HepG2 (cell line): ENCODE measurements around the gene KIAA1755. TPM values are rescaled to one million over a fixed set of nuclear protein-coding genes. Genes with fewer than 3 reads are reported as not detected.
A peak's percentile ranks its signal among the peaks of the same experiment; 100 is the strongest.

Experiments used
- ATAC-seq: fragments of 200-7000 bp; cut with Tn5 transposase; 3 replicates; pipeline ENCODE4 v1.9.1; 2020; ENCODE audit warnings: mild to moderate bottlenecking, moderate library complexity
- BruUV-seq: library from RNA; stranded (reverse); fragments of 400-500 nt; replicated peaks from 2 replicates; lab custom pipeline; 2021; lab: Mats Ljungman, UMichigan
- CTCF ChIA-PET: fragments of 300-600 bp; formaldehyde crosslinking; extraction: SDS; loops from one replicate; lab custom pipeline; 2021; ENCODE audit warnings: low total read pairs, inconsistent platforms, low intra/inter-chr PET ratio; lab: Yijun Ruan, JAX
- POLR2A ChIA-PET: fragments of 350-600 bp; sonication (Branson Sonifier 250); formaldehyde crosslinking; loops from one replicate; lab custom pipeline; 2020; ENCODE audit warnings: antibody characterized with exemption, inconsistent platforms; lab: Yijun Ruan, JAX
- DNase-seq: peaks from one replicate; pipeline ENCODE4 v3.0.0-alpha.2; 2015; ENCODE audit warnings: low spot score
- FAIRE-seq: peaks from 3 replicates; lab custom pipeline; 2011; peaks lifted over from hg19 to GRCh38; lab: Jason Lieb, UNC
- H2AFZ ChIP-seq: one replicate; pipeline ENCODE4 v1.6.1; 2011; ENCODE audit warnings: low read length, inconsistent platforms
- H3K27ac ChIP-seq: fragments of 300-600 bp; 3 replicates; pipeline ENCODE4 v1.8.0; 2011; ENCODE audit warnings: mixed run types, mild to moderate bottlenecking, mixed read lengths, low read length, inconsistent platforms; ENCODE audit not compliant: insufficient read depth; ENCODE audit errors: extremely low read length
- H3K27me3 ChIP-seq, 2 experiments: fragments of 200-600 bp in 1 of 2; 2 replicates in 1 of 2; 3 replicates in 1 of 2; pipeline versions ENCODE4 v1.6.0 to v1.8.0; 2011; ENCODE audit warnings: low read length in 2 of 2, mild to moderate bottlenecking in 2 of 2, moderate library complexity in 2 of 2, inconsistent platforms in 1 of 2; ENCODE audit not compliant: insufficient read depth in 2 of 2, control insufficient read depth in 1 of 2
- H3K36me3 ChIP-seq, 2 experiments: fragments of 200-600 bp in 1 of 2; replicated peaks in 1 of 2; 2 replicates in 1 of 2; 3 replicates in 1 of 2; pipeline versions ENCODE4 v1.5.1 to v1.8.0; 2011; ENCODE audit warnings: low read length in 2 of 2, inconsistent platforms in 1 of 2; ENCODE audit not compliant: insufficient read depth in 2 of 2, control insufficient read depth in 1 of 2
- H3K4me1 ChIP-seq: 2 replicates; pipeline ENCODE4 v1.5.1; 2012; ENCODE audit warnings: low read length, inconsistent platforms; ENCODE audit not compliant: insufficient read depth
- H3K4me2 ChIP-seq: 2 replicates; pipeline ENCODE4 v1.6.0; 2011; ENCODE audit warnings: low read depth, low read length, inconsistent platforms
- H3K4me3 ChIP-seq, 3 experiments: fragments of 200-600 bp in 1 of 3; sonication (generic), shearing (Covaris generic) in 1 of 3; replicated peaks in 1 of 3; 2 replicates each; pipeline ENCODE4 v1.5.1; 2011 to 2016; ENCODE audit warnings: low read length in 3 of 3, inconsistent platforms in 2 of 3, low read depth in 2 of 3, mild to moderate bottlenecking in 2 of 3, control low read depth in 1 of 3, mixed read lengths in 1 of 3; ENCODE audit not compliant: insufficient read depth in 1 of 3
- H3K79me2 ChIP-seq: one replicate; pipeline ENCODE4 v1.6.1; 2011; ENCODE audit warnings: low read length, inconsistent platforms; ENCODE audit not compliant: insufficient read depth
- H3K9ac ChIP-seq: 2 replicates; pipeline ENCODE4 v1.6.0; 2011; ENCODE audit warnings: mild to moderate bottlenecking, low read depth, low read length, inconsistent platforms; ENCODE audit not compliant: insufficient read depth
- H3K9me3 ChIP-seq: 2 replicates; pipeline ENCODE4 v1.5.1; 2012; ENCODE audit warnings: mild to moderate bottlenecking, low read length
- H4K20me1 ChIP-seq: 2 replicates; pipeline ENCODE4 v1.6.0; 2011; ENCODE audit warnings: inconsistent platforms, mild to moderate bottlenecking, low read length, moderate library complexity; ENCODE audit not compliant: insufficient read depth
- HBP1 ChIP-seq: IDR thresholded peaks from 2 replicates; pipeline ENCODE4 v1.6.1; 2016; ENCODE audit warnings: low read depth, control low read depth
- PHF20 ChIP-seq: sonication (generic); formaldehyde crosslinking; IDR thresholded peaks from 2 replicates; pipeline ENCODE4 v1.5.0; 2020; ENCODE audit warnings: mild to moderate bottlenecking, missing genetic modification reagents
- RELA ChIP-seq: sonication (generic); formaldehyde crosslinking; IDR thresholded peaks from 2 replicates; pipeline ENCODE4 v1.4.0; 2020; ENCODE audit warnings: missing genetic modification reagents
- SNAI1 ChIP-seq: sonication (generic); formaldehyde crosslinking; IDR thresholded peaks from 2 replicates; pipeline ENCODE4 v1.5.0; 2020; ENCODE audit warnings: mild to moderate bottlenecking, missing genetic modification reagents, borderline replicate concordance
- TEAD2 ChIP-seq: sonication (generic); formaldehyde crosslinking; IDR thresholded peaks from 2 replicates; pipeline ENCODE4 v1.9.0; 2021; ENCODE audit warnings: missing genetic modification reagents
- ZMYM3 ChIP-seq: sonication (generic); formaldehyde crosslinking; IDR thresholded peaks from 2 replicates; pipeline ENCODE4 v1.5.1; 2020; ENCODE audit warnings: mild to moderate bottlenecking, missing genetic modification reagents
- ZNF34 ChIP-seq: sonication (generic); formaldehyde crosslinking; IDR thresholded peaks from 2 replicates; pipeline ENCODE4 v1.4.0; 2020; ENCODE audit warnings: mild to moderate bottlenecking, missing genetic modification reagents, borderline replicate concordance
- ZNF350 ChIP-seq: sonication (generic); formaldehyde crosslinking; IDR thresholded peaks from 2 replicates; pipeline ENCODE4 v1.4.0; 2020; ENCODE audit warnings: mild to moderate bottlenecking, low read depth, missing genetic modification reagents, borderline replicate concordance
- ZNF383 ChIP-seq: sonication (generic); formaldehyde crosslinking; IDR thresholded peaks from 2 replicates; pipeline ENCODE4 v1.4.0; 2020; ENCODE audit warnings: missing genetic modification reagents, mild to moderate bottlenecking, borderline replicate concordance
- ZNF552 ChIP-seq: sonication (generic); formaldehyde crosslinking; IDR thresholded peaks from 2 replicates; pipeline ENCODE4 v1.9.0; 2022; ENCODE audit warnings: missing genetic modification reagents, mild to moderate bottlenecking, borderline replicate concordance
- ZNF556 ChIP-seq: sonication (generic); formaldehyde crosslinking; IDR thresholded peaks from 2 replicates; pipeline ENCODE4 v1.4.0; 2020; ENCODE audit warnings: mild to moderate bottlenecking, missing genetic modification reagents, borderline replicate concordance
- ZNF629 ChIP-seq: sonication (generic); formaldehyde crosslinking; conservative IDR thresholded peaks from 2 replicates; pipeline ENCODE4 v1.5.0; 2020; ENCODE audit warnings: missing genetic modification reagents
- ZNF784 ChIP-seq: sonication (generic); formaldehyde crosslinking; IDR thresholded peaks from 2 replicates; pipeline ENCODE4 v1.5.1; 2020; ENCODE audit warnings: missing genetic modification reagents, mild to moderate bottlenecking, borderline replicate concordance
- ZNF883 ChIP-seq: sonication (generic); formaldehyde crosslinking; IDR thresholded peaks from 2 replicates; pipeline ENCODE4 v1.5.1; 2020; ENCODE audit warnings: mild to moderate bottlenecking, missing genetic modification reagents; ENCODE audit errors: not compliant biosample characterization
- WGBS: methylation state at CpG from one replicate; pipeline ENCODE4 v1.1.6; 2017; ENCODE audit warnings: low lambda C conversion rate; 5-methylcytosine and 5-hydroxymethylcytosine counted together
- in situ Hi-C: cut with HindIII; loops from 2 replicates; pipeline ENCODE4 v1.10.0; 2017; ENCODE audit warnings: low pct_unique_long_range_greater_than_20kb; ENCODE audit not compliant: extremely low pct_ligation_motif_present
- intact Hi-C: fragments of 100-400 bp; cut with micrococcal nuclease; formaldehyde crosslinking; loops from one replicate; pipeline ENCODE4 v1.10.0; 2022; ENCODE audit not compliant: unreplicated experiment
- polyA plus RNA-seq, 8 experiments: library from polyadenylated mRNA; depleted of rRNA in 3 of 8; stranded (reverse) in 7 of 8; unstranded in 1 of 8; fragments of >200 nt; fragmentation: Illumina TruSeq in 4 of 8; extraction: Trizol in 4 of 8; gene quantifications; 2 replicates each; pipeline versions ENCODE4 v1.2.1 to v1.2.3, GENCODE V29; 2011 to 2016; ENCODE audit warnings: low read depth in 4 of 8, missing spikeins in 1 of 8, mixed read lengths in 1 of 8; ENCODE audit not compliant: insufficient read depth in 1 of 8
- total RNA-seq, 5 experiments: library from RNA; depleted of rRNA; stranded (reverse); fragments of >200 nt; fragmentation: Illumina TruSeq; extraction: Trizol; gene quantifications; 2 replicates each; pipeline ENCODE4 v1.2.3, GENCODE V29; 2016; ENCODE audit warnings: low read depth in 1 of 5
- TF ChIP-seq, protein P1 (sequence below): IDR thresholded peaks from 2 replicates; pipeline ENCODE4 v1.6.1; 2016
- TF ChIP-seq, protein P2 (sequence below), 2 experiments: sonication (generic) in 1 of 2; formaldehyde crosslinking in 1 of 2; IDR thresholded peaks; 2 replicates each; pipeline versions ENCODE4 v1.4.0 to v1.6.1; 2018 to 2020; ENCODE audit warnings: missing genetic modification reagents in 2 of 2, borderline replicate concordance in 1 of 2, low read depth in 1 of 2, mild to moderate bottlenecking in 1 of 2, missing biosample characterization in 1 of 2

KIAA1755 gene
- total and polyA plus RNA-seq, 2 of the 13 experiments (the other 11 are each of a cell fraction or from before 2014, with no cell fraction given), result 0.04 TPM; not detected in 1

DNA sequence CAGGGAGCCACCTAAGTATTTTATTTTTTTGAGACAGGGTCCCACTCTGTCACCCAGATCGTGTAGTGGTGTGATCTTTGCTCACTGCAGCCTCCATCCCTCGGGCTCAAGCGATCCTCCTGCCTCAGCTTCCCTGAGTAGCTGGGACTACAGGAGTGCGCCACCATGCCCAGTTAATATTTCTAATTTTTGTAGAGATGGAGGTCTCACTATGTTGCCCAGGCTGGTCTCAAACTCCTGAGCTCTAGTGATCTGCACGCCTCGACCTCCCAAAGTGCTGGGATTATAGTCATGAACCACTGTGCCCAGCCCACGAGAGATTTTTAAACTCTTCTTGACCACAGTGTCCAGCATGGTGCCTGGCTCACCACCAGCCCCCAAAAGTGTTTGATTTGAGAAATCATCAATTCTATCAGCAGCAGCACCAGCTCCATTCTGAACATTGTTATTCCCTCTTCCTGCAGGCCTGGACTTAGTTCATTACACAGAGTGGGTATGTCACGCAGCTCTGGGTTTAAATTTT lies 93.1 kb downstream of the KIAA1755 start (continued):
- TF ChIP-seq ZNF784 (CRISPR knock-in tag) (0 out of 2 replicates have a peak, but pooled peaks have one; percentile 2), RELA (CRISPR knock-in tag) (no peak), ZNF350 (no peak), ZNF383 (CRISPR knock-in tag) (no peak)

DNA sequence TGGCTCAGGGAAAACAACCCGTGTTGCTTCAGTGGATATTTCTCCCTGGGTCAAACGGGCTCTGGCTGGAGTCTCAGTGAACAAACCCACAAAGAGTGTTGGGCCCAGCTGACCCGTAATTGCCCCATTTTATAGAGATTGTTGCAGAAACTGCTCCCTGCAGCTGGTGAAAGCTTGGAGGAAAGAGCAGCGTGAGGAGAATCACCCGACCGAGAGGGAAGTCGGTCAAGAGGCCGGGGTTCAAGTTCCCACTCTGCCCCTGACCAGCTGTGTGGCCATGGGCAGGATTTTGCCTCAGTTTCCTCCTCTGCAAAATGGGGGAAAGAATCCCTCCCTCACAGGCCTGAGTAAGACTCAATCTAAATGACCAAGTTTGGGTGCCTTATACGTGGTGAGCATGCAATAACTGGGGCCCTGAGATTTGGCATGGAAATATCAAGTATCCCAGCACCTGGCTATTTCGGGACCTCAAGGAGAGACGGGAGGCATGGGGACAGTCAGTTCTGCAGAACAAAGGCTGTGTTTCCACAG lies 93.8 kb downstream of the KIAA1755 start:
- intact Hi-C loops, result no loop called here
- no peaks in the 10 kb centered on the region for H3K79me2 ChIP-seq
- ChIA-PET POLR2A (interaction anchor here (0.7 to 5.0 kb wide), 8 partner anchors 23 to 133 kb away, joined by 3 to 33 read pairs (median 4); partner anchors contain the start of genes RPRD1B and TTI1), CTCF (interaction anchor here (3.4 to 4.4 kb wide), 2 partner anchors 93 to 109 kb away, joined by 28 to 54 read pairs; no protein-coding TSS in a partner anchor)
- H3K4me1 ChIP-seq, result peaks cover 98% of the 10 kb centered on the region
- in situ Hi-C loops, result loop anchor here (5.0 kb wide), 1 partner anchor 109 kb away; no protein-coding TSS in a partner anchor
- peak overlapping the region; percentile 85 for H3K4me2 ChIP-seq
- WGBS, result 12% methylated on average over 11 of the region's 11 CpGs
- H3K9me3 ChIP-seq, result no peaks in the 10 kb centered on the region
- ATAC-seq, result no peak
- H3K4me3 ChIP-seq, result peak overlapping the region in 2 of 3 experiments; percentile 5 to 48; a peak in 3 of 6 replicates
- H3K27me3 ChIP-seq, result no peaks in the 10 kb centered on the region
- H3K27ac ChIP-seq, result no peak overlapping the region
- FAIRE-seq, result no peak
- H4K20me1 ChIP-seq, result no peaks in the 10 kb centered on the region
- no peak for DNase-seq
- H3K36me3 ChIP-seq, result no peaks in the 10 kb centered on the region
- peak overlapping the region; percentile 20 for H2AFZ ChIP-seq
- no peak overlapping the region; the same call in 1 of the 2 replicates for H3K9ac ChIP-seq
- no TSS peak for BruUV-seq
- TF ChIP-seq, protein P1, sequence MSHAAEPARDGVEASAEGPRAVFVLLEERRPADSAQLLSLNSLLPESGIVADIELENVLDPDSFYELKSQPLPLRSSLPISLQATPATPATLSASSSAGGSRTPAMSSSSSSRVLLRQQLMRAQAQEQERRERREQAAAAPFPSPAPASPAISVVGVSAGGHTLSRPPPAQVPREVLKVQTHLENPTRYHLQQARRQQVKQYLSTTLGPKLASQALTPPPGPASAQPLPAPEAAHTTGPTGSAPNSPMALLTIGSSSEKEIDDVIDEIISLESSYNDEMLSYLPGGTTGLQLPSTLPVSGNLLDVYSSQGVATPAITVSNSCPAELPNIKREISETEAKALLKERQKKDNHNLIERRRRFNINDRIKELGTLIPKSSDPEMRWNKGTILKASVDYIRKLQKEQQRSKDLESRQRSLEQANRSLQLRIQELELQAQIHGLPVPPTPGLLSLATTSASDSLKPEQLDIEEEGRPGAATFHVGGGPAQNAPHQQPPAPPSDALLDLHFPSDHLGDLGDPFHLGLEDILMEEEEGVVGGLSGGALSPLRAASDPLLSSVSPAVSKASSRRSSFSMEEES (CRISPR knock-in tag), result no peak
- TF ChIP-seq SNAI1, result 0 out of 2 replicates have a peak, but pooled peaks have one; percentile 48
- TF ChIP-seq, protein P2, sequence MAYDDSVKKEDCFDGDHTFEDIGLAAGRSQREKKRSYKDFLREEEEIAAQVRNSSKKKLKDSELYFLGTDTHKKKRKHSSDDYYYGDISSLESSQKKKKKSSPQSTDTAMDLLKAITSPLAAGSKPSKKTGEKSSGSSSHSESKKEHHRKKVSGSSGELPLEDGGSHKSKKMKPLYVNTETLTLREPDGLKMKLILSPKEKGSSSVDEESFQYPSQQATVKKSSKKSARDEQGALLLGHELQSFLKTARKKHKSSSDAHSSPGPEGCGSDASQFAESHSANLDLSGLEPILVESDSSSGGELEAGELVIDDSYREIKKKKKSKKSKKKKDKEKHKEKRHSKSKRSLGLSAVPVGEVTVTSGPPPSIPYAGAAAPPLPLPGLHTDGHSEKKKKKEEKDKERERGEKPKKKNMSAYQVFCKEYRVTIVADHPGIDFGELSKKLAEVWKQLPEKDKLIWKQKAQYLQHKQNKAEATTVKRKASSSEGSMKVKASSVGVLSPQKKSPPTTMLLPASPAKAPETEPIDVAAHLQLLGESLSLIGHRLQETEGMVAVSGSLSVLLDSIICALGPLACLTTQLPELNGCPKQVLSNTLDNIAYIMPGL (CRISPR knock-in tag; IDR thresholded peaks at IDR 0.05; ENCODE audit: borderline replicate concordance in 1 of 2, low read depth in 1 of 2), result peak in 1 of 2 experiments; percentile 39; a peak in 1 of 4 replicates
- TF ChIP-seq ZNF629 (CRISPR knock-in tag), result peak; percentile 57; the same call in 1 of the 2 replicates
- TF ChIP-seq HBP1 (CRISPR knock-in tag), result no peak
- TF ChIP-seq ZNF556 (CRISPR knock-in tag), result no peak
- no peak for TF ChIP-seq PHF20
- TF ChIP-seq ZNF883 (CRISPR knock-in tag), result no peak
- TF ChIP-seq ZNF552 (CRISPR knock-in tag), result no peak
- TF ChIP-seq ZMYM3, result 0 out of 2 replicates have a peak, but pooled peaks have one; percentile 19
- TF ChIP-seq TEAD2 (CRISPR knock-in tag), result no peak
- no peak for TF ChIP-seq ZNF34 (CRISPR knock-in tag)
